AG04450 (cell line): ENCODE results near the gene SERHL2. TPM values are rescaled to one million over a fixed set of nuclear protein-coding genes. Genes with fewer than 3 reads are reported as not detected.
"Not testable (repeated sequence)": the region's sequence is repeated elsewhere in the genome, so short reads cannot be mapped to it uniquely, and the experiment has no call there.

ENCODE experiments used
- CTCF ChIA-PET: fragments of 300-600, 350-600 bp; formaldehyde crosslinking; extraction: SDS; loops from one replicate; lab custom pipeline; 2022; ENCODE audit warnings: antibody characterized with exemption, inconsistent platforms; lab: Charles Lee
- POLR2A ChIA-PET: fragments of 350-600 bp; formaldehyde crosslinking; extraction: SDS; loops from one replicate; lab custom pipeline; 2021; ENCODE audit warnings: antibody characterized with exemption, inconsistent platforms; lab: Yijun Ruan, JAX
- DNase-seq: peaks from one replicate; pipeline ENCODE4 v3.0.0-alpha.2; 2011; ENCODE audit warnings: low read depth, low spot score
- H3K27ac ChIP-seq: one replicate; pipeline ENCODE4 v1.5.1; 2012; ENCODE audit warnings: low read depth, low read length, control low read depth
- H3K27me3 ChIP-seq: one replicate; pipeline ENCODE4 v1.6.0; 2012; ENCODE audit warnings: low read length; ENCODE audit not compliant: control insufficient read depth, insufficient read depth
- H3K4me3 ChIP-seq: 2 replicates; pipeline ENCODE4 v1.5.1; 2011; ENCODE audit warnings: mild to moderate bottlenecking, low read depth, low read length, control low read depth
- H3K9me3 ChIP-seq: 2 replicates; pipeline ENCODE4 v1.5.1; 2012; ENCODE audit warnings: low read length; ENCODE audit not compliant: control insufficient read depth, insufficient read depth
- CTCF ChIP-seq: IDR thresholded peaks from 2 replicates; pipeline ENCODE4 v1.5.1; 2011; ENCODE audit warnings: low read depth, low read length, control low read depth, inconsistent platforms
- polyA plus RNA-seq: library from polyadenylated mRNA; depleted of rRNA; stranded (reverse); fragments of >200 nt; gene quantifications from 2 replicates; pipeline ENCODE4 v1.2.3, GENCODE V29; 2011

Gene SERHL2
- polyA plus RNA-seq, 1 experiment: 6.6 TPM

DNA sequence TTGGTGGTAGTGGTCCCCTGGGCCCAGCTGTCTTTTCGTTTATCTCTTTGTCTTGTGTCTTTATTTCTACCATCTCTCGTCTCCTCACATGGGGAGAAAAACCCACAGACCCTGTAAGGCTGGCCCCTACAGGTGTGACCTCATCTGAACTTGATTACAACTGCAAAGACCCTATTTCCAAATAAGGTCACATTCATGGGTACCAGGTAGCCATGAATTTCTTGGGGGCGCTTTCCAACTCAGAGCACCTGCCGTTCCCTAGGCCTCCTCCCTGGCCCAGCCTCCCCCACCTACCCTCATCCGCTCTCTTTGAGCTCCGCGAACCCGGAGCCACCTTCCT, 20.1 kb upstream of the SERHL2 start:
- ChIA-PET CTCF (no interaction called here), POLR2A (no interaction called here)
- H3K27ac ChIP-seq: no peak overlapping the region
- no peak for TF ChIP-seq CTCF
- no peak for DNase-seq
- H3K4me3 ChIP-seq: no peak overlapping the region
- H3K9me3 ChIP-seq: no peaks in the 10 kb centered on the region
- H3K27me3 ChIP-seq: no peaks in the 10 kb centered on the region

DNA sequence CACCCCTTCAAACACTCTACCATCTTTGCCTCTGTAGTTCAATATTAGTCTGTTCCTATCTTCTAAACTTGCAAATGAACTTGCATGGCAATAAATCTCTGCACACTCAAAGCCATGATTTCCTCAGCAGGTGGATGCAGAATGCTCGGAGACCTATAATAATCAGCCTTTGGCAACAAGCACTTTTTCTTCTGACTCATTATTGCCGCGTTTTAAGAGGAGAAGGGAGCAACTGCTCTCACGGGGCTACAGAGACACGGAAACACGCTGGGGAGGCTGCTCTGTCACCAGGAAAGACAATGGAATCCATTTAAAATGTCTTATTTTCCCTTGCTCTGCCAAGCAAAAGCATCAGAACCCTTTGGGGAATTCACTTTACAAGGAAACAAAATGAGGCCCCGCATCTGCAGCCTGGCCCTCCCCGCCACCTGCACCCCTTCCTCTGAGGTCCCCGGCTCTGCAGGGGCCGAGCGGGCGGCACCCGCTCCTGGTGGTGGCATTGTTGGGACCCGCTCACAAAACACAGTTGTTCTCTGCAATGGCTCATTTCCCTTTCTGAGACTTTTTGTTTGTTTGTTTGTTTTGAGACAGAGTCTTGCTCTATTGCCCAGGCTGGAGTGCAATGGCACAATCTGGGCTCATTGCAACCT, 18.5 kb upstream of the SERHL2 start:
- H3K27me3 ChIP-seq, H3K27ac ChIP-seq, CTCF ChIA-PET, DNase-seq, POLR2A ChIA-PET, H3K9me3 ChIP-seq, H3K4me3 ChIP-seq: not testable (repeated sequence)

DNA sequence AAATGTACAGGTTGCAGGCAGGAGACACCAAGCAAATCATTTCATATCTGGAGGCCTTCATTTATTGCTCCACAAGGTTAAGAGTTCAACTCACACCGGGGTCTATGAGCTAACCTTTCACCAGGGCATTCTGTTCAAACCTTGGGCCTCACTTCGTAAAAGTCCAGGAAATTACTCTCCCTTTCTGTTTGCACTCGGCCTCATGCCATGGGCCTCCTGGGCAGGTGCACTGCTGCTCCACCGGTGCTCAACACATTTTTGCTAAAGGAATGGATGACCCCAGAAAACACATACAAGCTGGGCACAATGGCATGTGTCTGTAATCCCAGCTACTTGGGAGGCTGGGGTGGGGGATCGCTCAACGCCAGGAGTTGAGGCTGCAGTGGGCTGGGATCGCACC, 17.6 kb upstream of the SERHL2 start:
- H3K27me3 ChIP-seq: no peaks in the 10 kb centered on the region
- no peaks in the 10 kb centered on the region for H3K9me3 ChIP-seq
- ChIA-PET POLR2A (no interaction called here), CTCF (no interaction called here)
- H3K27ac ChIP-seq: no peak overlapping the region
- no peak overlapping the region for H3K4me3 ChIP-seq
- no peak for TF ChIP-seq CTCF
- no peak for DNase-seq

- CTCF ChIA-PET, H3K27ac ChIP-seq, H3K27me3 ChIP-seq, H3K9me3 ChIP-seq, DNase-seq, H3K4me3 ChIP-seq, POLR2A ChIA-PET: not testable (repeated sequence)
Measured at GRCh38 chr22:42536634-42537033, 17.1 kb upstream of the SERHL2 start.

DNA sequence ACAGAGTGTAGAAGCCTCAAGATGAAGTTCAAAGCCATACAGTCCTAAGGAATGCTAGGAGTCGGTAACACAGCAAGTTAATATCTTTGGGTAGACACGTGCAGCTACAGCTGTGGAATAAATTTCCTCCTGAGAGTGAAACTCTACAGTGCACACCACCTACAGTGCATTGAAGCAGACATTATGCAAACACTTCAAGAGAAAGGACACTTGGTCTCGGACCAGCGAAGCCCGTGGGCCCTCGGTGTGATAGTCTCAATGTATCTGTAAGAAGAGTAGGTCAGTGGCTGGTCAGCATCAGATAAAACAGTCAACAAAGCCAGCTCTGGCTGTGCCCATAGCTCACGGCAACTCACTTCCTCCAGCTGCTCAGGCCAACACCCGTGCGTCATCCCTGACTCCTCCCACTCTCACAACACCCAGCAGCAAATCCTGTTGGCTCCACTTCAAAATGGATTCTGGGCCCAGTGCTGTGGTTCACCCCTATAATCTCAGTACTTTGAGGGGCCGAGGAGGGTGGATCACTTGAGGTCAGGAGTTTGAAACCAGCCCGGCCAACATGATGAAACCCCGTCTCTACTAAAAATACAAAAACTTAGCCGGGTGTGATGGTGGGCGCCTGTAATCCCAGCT, 16.4 kb upstream of the SERHL2 start:
- H3K27me3 ChIP-seq, H3K9me3 ChIP-seq, H3K4me3 ChIP-seq, POLR2A ChIA-PET, CTCF ChIA-PET, DNase-seq: not testable (repeated sequence)
- peak overlapping the region; percentile 47 for H3K27ac ChIP-seq

DNA sequence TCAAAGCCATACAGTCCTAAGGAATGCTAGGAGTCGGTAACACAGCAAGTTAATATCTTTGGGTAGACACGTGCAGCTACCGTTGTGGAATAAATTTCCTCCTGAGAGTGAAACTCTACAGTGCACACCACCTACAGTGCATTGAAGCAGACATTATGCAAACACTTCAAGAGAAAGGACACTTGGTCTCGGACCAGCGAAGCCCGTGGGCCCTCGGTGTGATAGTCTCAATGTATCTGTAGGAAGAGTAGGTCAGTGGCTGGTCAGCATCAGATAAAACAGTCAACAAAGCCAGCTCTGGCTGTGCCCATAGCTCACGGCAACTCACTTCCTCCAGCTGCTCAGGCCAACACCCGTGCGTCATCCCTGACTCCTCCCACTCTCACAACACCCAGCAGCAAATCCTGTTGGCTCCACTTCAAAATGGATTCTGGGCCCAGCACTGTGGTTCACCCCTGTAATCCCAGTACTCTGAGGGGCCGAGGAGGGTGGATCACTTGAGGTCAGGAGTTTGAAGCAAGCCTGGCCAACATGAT, 14.5 kb upstream of the SERHL2 start:
- CTCF ChIA-PET, POLR2A ChIA-PET, H3K4me3 ChIP-seq, DNase-seq, H3K27me3 ChIP-seq, H3K9me3 ChIP-seq, H3K27ac ChIP-seq: not testable (repeated sequence)

DNA sequence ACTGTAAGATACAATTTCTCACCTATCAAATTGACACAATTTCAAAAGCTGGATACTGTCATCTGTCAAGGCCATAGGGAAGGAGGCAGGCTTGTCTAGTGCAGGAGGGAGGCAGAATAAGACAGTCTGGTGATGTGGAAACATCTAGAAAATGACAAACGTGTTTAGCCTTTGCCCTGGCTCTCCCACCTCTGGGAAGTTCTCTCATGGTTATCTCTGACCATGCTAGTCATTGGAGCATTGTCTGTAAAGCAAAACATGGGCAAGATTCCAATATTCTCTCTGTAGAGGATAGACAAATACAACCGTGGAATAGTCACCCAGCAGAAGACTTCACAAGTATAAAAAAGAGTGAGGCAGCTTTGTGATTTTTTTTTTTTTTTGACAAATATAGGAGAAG, 9.1 kb upstream of the SERHL2 start:
- Histone ChIP-seq H3K27me3 (peaks cover 16% of the 10 kb centered on the region), H3K4me3 (no peak overlapping the region), H3K27ac (no peak overlapping the region), H3K9me3 (no peaks in the 10 kb centered on the region)
- ChIA-PET POLR2A (interaction anchor here (1.0 kb wide), 1 partner anchor 14 kb away, joined by 3 read pairs; no protein-coding TSS in a partner anchor), CTCF (no interaction called here)
- DNase-seq: no peak
- TF ChIP-seq CTCF: no peak
